Prostate gland (tissue), 2 donors: ENCODE data around the gene ASCL5.

Source experiments
- CTCF ChIP-seq, 4 experiments: fragments of 200-600 bp in 2 of 4; fragments of 450-650 bp in 2 of 4; sonication (generic) in 2 of 4; IDR thresholded peaks; 1 replicate in 3 of 4; 2 replicates in 1 of 4; pipeline ENCODE4 v1.5.1; 2016 to 2019; ENCODE audit warnings: antibody characterized with exemption in 4 of 4, mild to moderate bottlenecking in 2 of 4, moderate library complexity in 2 of 4
- POLR2AphosphoS5 ChIP-seq: sonication (generic); formaldehyde crosslinking; IDR thresholded peaks from one replicate; pipeline ENCODE4 v1.6.1; 2017; ENCODE audit warnings: antibody characterized with exemption

GRCh38 chr1:201085902-201086735, 40.9 kb downstream of the ASCL5 start:
- TF ChIP-seq POLR2AphosphoS5 (peak; percentile 23), CTCF (IDR thresholded peaks at IDR 0.05) (peak in 2 of 4 experiments; percentile 53 to 67)
